ENCODE data around the gene MRS2.
"Not testable (repeated sequence)": the region's sequence is repeated elsewhere in the genome, so short reads cannot be mapped to it uniquely, and the experiment has no call there.

The MRS2 gene

GRCh38 chr6:24402697-24403500 is at the start of gene MRS2:
Gene MRS2 (plus strand): TSS chr6:24402936. CDS start chr6:24403047, 111 bp downstream.
- DNase-seq, result peak; percentile 94

GRCh38 chr6:24353861-24354260 is 48.9 kb upstream of the MRS2 start:
- no peak for DNase-seq

- DNase-seq, result no peak
Observed at GRCh38 chr6:24355393-24355792, 47.3 kb upstream of the MRS2 start.

GRCh38 chr6:24356310-24356973 is 46.3 kb upstream of the MRS2 start:
- no peak for DNase-seq

GRCh38 chr6:24357336-24358218 is 45.2 kb upstream of the MRS2 start, which contains the start of gene DCDC2:
Gene DCDC2 (minus strand): TSS chr6:24358059. CDS start chr6:24357750, 309 bp downstream.
- peak; percentile 25 for DNase-seq

- DNase-seq, result no peak
Observed at GRCh38 chr6:24358219-24358821, 44.4 kb upstream of the MRS2 start.

- peak; percentile 89 for DNase-seq
Observed at GRCh38 chr6:24359640-24360454, 42.9 kb upstream of the MRS2 start.

GRCh38 chr6:24362363-24362762 is 40.4 kb upstream of the MRS2 start:
- DNase-seq, result not testable (repeated sequence)

GRCh38 chr6:24365103-24365633 is 37.6 kb upstream of the MRS2 start:
- DNase-seq, result not testable (repeated sequence)

GRCh38 chr6:24374612-24375011 is 28.1 kb upstream of the MRS2 start:
- no peak for DNase-seq

- DNase-seq, result no peak
Observed at GRCh38 chr6:24376871-24377270, 25.9 kb upstream of the MRS2 start.

- no peak for DNase-seq
Observed at GRCh38 chr6:24378473-24379097, 24.2 kb upstream of the MRS2 start.

GRCh38 chr6:24381476-24382219 is 21.1 kb upstream of the MRS2 start:
- DNase-seq, result no peak

- DNase-seq, result no peak
Observed at GRCh38 chr6:24382220-24382540, 20.6 kb upstream of the MRS2 start.

- not testable (repeated sequence) for DNase-seq
Observed at GRCh38 chr6:24382891-24383494, 19.7 kb upstream of the MRS2 start.

GRCh38 chr6:24384369-24385130 is 18.2 kb upstream of the MRS2 start:
- DNase-seq, result not testable (repeated sequence)

- DNase-seq, result no peak
Observed at GRCh38 chr6:24385536-24386269, 17.0 kb upstream of the MRS2 start.

GRCh38 chr6:24387818-24388217 is 14.9 kb upstream of the MRS2 start:
- no peak for DNase-seq
